Measurements from ENCODE around the gene WDFY2.

GRCh38 chr13:51737609-51738008 lies 153.3 kb downstream of the WDFY2 start:
- TF ChIP-seq CTCF (IDR thresholded peaks at IDR 0.05) = no peak
- no peak for TF ChIP-seq POLR2AphosphoS5 (IDR thresholded peaks at IDR 0.05)
- TF ChIP-seq POLR2A (IDR thresholded peaks at IDR 0.05) = no peak

Data from stomach (tissue), 4 donors.